ENCODE data around the gene FAM90A1. TPM values are rescaled to one million over a fixed set of nuclear protein-coding genes. Genes with fewer than 3 reads are reported as not detected.
"Not testable (repeated sequence)": the region's sequence is repeated elsewhere in the genome, so short reads cannot be mapped to it uniquely, and the experiment has no call there.

FAM90A1 gene
- polyA plus RNA-seq, 1 donor: 0.91 TPM

- H3K4me1 ChIP-seq (ENCODE audit: control insufficient read depth, insufficient read depth, low read length); H3K9me3 ChIP-seq (ENCODE audit: control insufficient read depth, low read depth, low read length); H3K4me3 ChIP-seq (ENCODE audit: low read length); DNase-seq; H3K27ac ChIP-seq (ENCODE audit: low read length); H3K36me3 ChIP-seq (ENCODE audit: control insufficient read depth, insufficient read depth, low read length); H3K27me3 ChIP-seq (ENCODE audit: control insufficient read depth, insufficient read depth, low read length): not testable (repeated sequence)
- no CpG with 5 or more reads among the region's 2 CpGs for WGBS (ENCODE audit: insufficient coverage, low lambda C conversion rate)
These were observed 54.5 kb downstream of the FAM90A1 start for GRCh38 chr12:8172911-8173310.

Other genes with a start within 250 kb of the FAM90A1 start
- gene FOXJ2, start 194.9 kb downstream of the FAM90A1 start, polyA plus RNA-seq: 12.4 TPM
- 6.1 TPM for gene C3AR1, start 161.3 kb downstream of the FAM90A1 start, polyA plus RNA-seq
- 39.1 TPM for gene NECAP1, start 145.3 kb downstream of the FAM90A1 start, polyA plus RNA-seq
- 5.3 TPM for gene CLEC4A, start 104.0 kb downstream of the FAM90A1 start, polyA plus RNA-seq
- 0.07 TPM for gene ZNF705A, start 70.6 kb downstream of the FAM90A1 start, polyA plus RNA-seq
- not detected for gene CLEC6A, start 228.3 kb upstream of the FAM90A1 start, polyA plus RNA-seq